UCSD-AML1 (cell line): ENCODE data around the gene DYNLRB1.
"Not testable (repeated sequence)": the region's sequence is repeated elsewhere in the genome, so short reads cannot be mapped to it uniquely, and the experiment has no call there.

Source experiments
- DNase-seq: peaks from one replicate; lab custom pipeline; 2025; ENCODE audit not compliant: unreplicated experiment; lab: John Stamatoyannopoulos, UW

DYNLRB1 gene

GRCh38 chr20:34516247-34517113 lies at the start of gene DYNLRB1:
Gene DYNLRB1 (plus strand): TSS chr20:34516422. CDS start chr20:34516459, 37 bp downstream.
- DNase-seq: peak; percentile 92

- DNase-seq: no peak
These were observed 47.3 kb upstream of the DYNLRB1 start for GRCh38 chr20:34468951-34469350.

GRCh38 chr20:34472246-34472925 lies 43.8 kb upstream of the DYNLRB1 start:
- DNase-seq: no peak

GRCh38 chr20:34473262-34473883 lies 42.8 kb upstream of the DYNLRB1 start:
- peak; percentile 54 for DNase-seq

GRCh38 chr20:34475979-34476736 lies 40.1 kb upstream of the DYNLRB1 start:
- DNase-seq: no peak

GRCh38 chr20:34479627-34480026 lies 36.6 kb upstream of the DYNLRB1 start:
- DNase-seq: no peak

- not testable (repeated sequence) for DNase-seq
These were observed 34.1 kb upstream of the DYNLRB1 start for GRCh38 chr20:34482154-34482553.

GRCh38 chr20:34483585-34484220 lies 32.5 kb upstream of the DYNLRB1 start:
- not testable (repeated sequence) for DNase-seq

GRCh38 chr20:34485068-34485634 lies 31.1 kb upstream of the DYNLRB1 start:
- DNase-seq: no peak

GRCh38 chr20:34491226-34491931 lies 24.8 kb upstream of the DYNLRB1 start:
- no peak for DNase-seq

GRCh38 chr20:34491932-34492509 lies 24.2 kb upstream of the DYNLRB1 start:
- no peak for DNase-seq

- no peak for DNase-seq
These were observed 22.6 kb upstream of the DYNLRB1 start for GRCh38 chr20:34493646-34494045.

- no peak for DNase-seq
These were observed 20.9 kb upstream of the DYNLRB1 start for GRCh38 chr20:34495307-34495706.

GRCh38 chr20:34495916-34496315 lies 20.3 kb upstream of the DYNLRB1 start:
- DNase-seq: no peak

- DNase-seq: not testable (repeated sequence)
These were observed 18.6 kb upstream of the DYNLRB1 start for GRCh38 chr20:34497596-34497995.

- DNase-seq: no peak
These were observed 15.4 kb upstream of the DYNLRB1 start for GRCh38 chr20:34500823-34501222.

- no peak for DNase-seq
These were observed 9.7 kb upstream of the DYNLRB1 start for GRCh38 chr20:34506480-34506879.

- DNase-seq: no peak
These were observed 8.4 kb upstream of the DYNLRB1 start for GRCh38 chr20:34507702-34508413.

- DNase-seq: no peak
These were observed 5.6 kb upstream of the DYNLRB1 start for GRCh38 chr20:34510575-34510974.
